ENCODE results near the gene PCSK6.

- TF ChIP-seq CTCF (IDR thresholded peaks at IDR 0.05; ENCODE audit: low read depth, low read length, poor library complexity, severe bottlenecking) (no peak), EZH2phosphoT487 (IDR thresholded peaks at IDR 0.05; ENCODE audit: borderline replicate concordance, low read length) (no peak)
Observed at GRCh38 chr15:101533371-101534140, 44.0 kb upstream of the PCSK6 start.
